ENCODE results near the gene CDK18.

Gene CDK18

DNA sequence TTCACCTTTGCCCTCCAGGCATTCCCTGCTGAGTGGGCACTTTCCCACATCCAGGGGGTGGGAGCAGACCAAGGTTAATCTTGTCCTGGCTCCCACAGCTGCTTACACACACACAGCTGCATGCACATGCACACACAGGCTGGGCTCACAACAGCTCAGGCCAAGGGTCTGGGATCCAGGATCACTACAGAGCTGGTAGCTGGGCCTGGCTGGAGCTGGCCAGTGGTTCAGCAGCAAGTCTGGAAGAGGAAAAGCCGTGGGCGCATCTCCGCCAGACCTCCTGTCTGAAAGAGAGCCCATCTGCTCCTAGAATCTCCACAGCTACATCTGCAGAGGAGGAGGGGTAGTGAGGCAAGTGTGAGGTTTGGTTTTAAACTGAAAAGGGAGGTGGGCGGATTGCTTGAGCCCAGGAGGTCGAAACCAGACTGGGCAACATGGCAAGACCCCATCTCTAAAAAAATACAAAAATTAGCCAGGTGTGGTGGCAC is 3.8 kb downstream of the CDK18 start:
- Histone ChIP-seq H3K36me3 (ENCODE audit: control insufficient read depth in 2 of 2, insufficient read depth in 1 of 2, low read length in 2 of 2) (no peaks in the 10 kb centered on the region), H3K9me3 (ENCODE audit: control insufficient read depth, insufficient read depth, low read depth, low read length) (no peaks in the 10 kb centered on the region), H3K27ac (ENCODE audit: extremely low read depth, low read depth, low read length) (no peak overlapping the region), H3K4me3 (ENCODE audit: low read depth, low read length) (no peak overlapping the region), H3K4me1 (ENCODE audit: control insufficient read depth, insufficient read depth, low read length) (peaks cover 6% of the 10 kb centered on the region)
- no peak for TF ChIP-seq ZNF837 (tag by site-specific recombination; IDR thresholded peaks at IDR 0.05)
- no peak for TF ChIP-seq ZNF768 (tag by site-specific recombination; IDR thresholded peaks at IDR 0.05)
- peak; percentile 90 for TF ChIP-seq ZNF121 (tag by site-specific recombination; IDR thresholded peaks at IDR 0.05)
- TF ChIP-seq ZSCAN23 (tag by site-specific recombination; IDR thresholded peaks at IDR 0.05): no peak
- TF ChIP-seq ZBTB21 (tag by site-specific recombination; IDR thresholded peaks at IDR 0.05): no peak
- TF ChIP-seq EGR2 (tag by site-specific recombination; IDR thresholded peaks at IDR 0.05; ENCODE audit: low read depth): peak; percentile 71
- TF ChIP-seq, protein P1, sequence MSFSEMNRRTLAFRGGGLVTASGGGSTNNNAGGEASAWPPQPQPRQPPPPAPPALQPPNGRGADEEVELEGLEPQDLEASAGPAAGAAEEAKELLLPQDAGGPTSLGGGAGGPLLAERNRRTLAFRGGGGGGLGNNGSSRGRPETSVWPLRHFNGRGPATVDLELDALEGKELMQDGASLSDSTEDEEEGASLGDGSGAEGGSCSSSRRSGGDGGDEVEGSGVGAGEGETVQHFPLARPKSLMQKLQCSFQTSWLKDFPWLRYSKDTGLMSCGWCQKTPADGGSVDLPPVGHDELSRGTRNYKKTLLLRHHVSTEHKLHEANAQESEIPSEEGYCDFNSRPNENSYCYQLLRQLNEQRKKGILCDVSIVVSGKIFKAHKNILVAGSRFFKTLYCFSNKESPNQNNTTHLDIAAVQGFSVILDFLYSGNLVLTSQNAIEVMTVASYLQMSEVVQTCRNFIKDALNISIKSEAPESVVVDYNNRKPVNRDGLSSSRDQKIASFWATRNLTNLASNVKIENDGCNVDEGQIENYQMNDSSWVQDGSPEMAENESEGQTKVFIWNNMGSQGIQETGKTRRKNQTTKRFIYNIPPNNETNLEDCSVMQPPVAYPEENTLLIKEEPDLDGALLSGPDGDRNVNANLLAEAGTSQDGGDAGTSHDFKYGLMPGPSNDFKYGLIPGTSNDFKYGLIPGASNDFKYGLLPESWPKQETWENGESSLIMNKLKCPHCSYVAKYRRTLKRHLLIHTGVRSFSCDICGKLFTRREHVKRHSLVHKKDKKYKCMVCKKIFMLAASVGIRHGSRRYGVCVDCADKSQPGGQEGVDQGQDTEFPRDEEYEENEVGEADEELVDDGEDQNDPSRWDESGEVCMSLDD (tag by site-specific recombination; IDR thresholded peaks at IDR 0.05): no peak
- peak; percentile 36 for TF ChIP-seq ZFHX2 (tag by site-specific recombination; conservative IDR thresholded peaks at IDR 0.05)
- POLR2A ChIA-PET: no interaction called here
- CTCF ChIA-PET: interaction anchor here (0.6 to 6.4 kb wide), 5 partner anchors 16 to 367 kb away, joined by 3 to 43 read pairs (median 3); no protein-coding TSS in a partner anchor

DNA sequence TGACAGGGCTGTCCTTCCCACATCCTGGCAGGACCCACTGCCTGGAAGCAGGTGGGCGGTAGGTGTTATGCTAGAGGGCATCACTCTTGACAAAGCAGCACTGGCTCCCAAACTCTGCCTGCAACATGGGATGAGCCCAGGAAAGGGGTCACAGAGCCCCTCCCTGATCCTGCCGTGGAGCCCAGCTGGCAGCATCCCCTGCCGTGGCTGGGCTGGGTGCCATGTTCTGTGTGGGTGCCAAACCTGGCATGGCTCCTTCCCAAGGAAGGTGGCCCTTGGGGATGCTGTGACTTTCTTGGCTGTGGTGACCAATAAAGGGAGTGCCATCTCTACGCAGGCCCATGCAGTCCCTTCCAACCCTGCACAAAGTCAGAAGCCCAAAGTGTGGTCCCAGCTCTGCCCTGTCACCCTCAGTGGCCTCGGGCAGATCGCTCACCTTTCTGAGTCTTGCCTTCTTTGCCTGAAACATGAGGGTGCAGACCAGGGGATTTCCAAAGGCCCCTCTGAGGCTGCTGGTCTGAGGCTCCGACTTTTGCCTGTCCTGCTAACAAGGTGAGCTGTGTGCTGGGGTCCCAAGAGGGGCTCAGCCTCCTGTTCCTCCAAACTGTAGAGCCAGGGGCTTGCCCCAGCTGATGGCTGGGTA is 6.0 kb downstream of the CDK18 start:
- ChIA-PET CTCF (interaction anchor here (6.4 kb wide), 1 partner anchor 13 kb away, joined by 43 read pairs; no protein-coding TSS in a partner anchor), POLR2A (no interaction called here)
- TF ChIP-seq ZFHX2 (tag by site-specific recombination; conservative IDR thresholded peaks at IDR 0.05): peak; percentile 41; the same call in 1 of the 2 replicates
- no peak for TF ChIP-seq ZNF521 (tag by site-specific recombination; IDR thresholded peaks at IDR 0.05)

DNA sequence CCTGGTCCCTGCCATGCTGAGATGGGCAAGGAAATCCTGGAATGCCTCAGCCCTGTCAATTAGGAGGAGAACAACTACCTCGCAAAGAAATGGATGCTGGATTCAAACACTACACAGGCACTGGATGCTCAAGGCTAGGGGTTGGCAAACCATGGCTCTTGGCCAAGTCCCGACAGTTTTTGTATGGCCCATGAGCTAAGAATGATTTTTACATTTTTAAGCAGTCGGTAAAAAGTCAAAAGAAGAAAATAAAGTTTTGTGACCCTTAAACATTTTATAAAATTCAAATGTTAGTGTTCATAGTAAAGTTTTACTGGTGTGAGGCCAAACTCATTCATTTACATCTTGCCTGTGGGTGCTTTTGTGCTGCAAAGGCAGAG is 6.5 kb downstream of the CDK18 start:
- no peaks in the 10 kb centered on the region for H3K36me3 ChIP-seq (ENCODE audit: control insufficient read depth in 2 of 2, insufficient read depth in 1 of 2, low read length in 2 of 2)
- H3K27ac ChIP-seq (ENCODE audit: extremely low read depth, low read depth, low read length): no peak overlapping the region
- H3K4me3 ChIP-seq (ENCODE audit: low read depth, low read length): no peak overlapping the region
- ChIA-PET CTCF (interaction anchor here (2.3 to 6.4 kb wide), 2 partner anchors 13 to 22 kb away, joined by 15 to 43 read pairs; no protein-coding TSS in a partner anchor), POLR2A (no interaction called here)
- H3K4me1 ChIP-seq (ENCODE audit: control insufficient read depth, insufficient read depth, low read length): no peaks in the 10 kb centered on the region
- H3K9me3 ChIP-seq (ENCODE audit: control insufficient read depth, insufficient read depth, low read depth, low read length): no peaks in the 10 kb centered on the region
- no peak for TF ChIP-seq BCL11A (tag by site-specific recombination; IDR thresholded peaks at IDR 0.05; ENCODE audit: low read depth)
- TF ChIP-seq, protein P2, sequence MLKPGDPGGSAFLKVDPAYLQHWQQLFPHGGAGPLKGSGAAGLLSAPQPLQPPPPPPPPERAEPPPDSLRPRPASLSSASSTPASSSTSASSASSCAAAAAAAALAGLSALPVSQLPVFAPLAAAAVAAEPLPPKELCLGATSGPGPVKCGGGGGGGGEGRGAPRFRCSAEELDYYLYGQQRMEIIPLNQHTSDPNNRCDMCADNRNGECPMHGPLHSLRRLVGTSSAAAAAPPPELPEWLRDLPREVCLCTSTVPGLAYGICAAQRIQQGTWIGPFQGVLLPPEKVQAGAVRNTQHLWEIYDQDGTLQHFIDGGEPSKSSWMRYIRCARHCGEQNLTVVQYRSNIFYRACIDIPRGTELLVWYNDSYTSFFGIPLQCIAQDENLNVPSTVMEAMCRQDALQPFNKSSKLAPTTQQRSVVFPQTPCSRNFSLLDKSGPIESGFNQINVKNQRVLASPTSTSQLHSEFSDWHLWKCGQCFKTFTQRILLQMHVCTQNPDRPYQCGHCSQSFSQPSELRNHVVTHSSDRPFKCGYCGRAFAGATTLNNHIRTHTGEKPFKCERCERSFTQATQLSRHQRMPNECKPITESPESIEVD (tag by site-specific recombination; IDR thresholded peaks at IDR 0.05): 0 out of 2 replicates have a peak, but pooled peaks have one; percentile 38

More for the DNA sequence above, 6.0 kb downstream of the CDK18 start:
- no peaks in the 10 kb centered on the region for H3K36me3 ChIP-seq (ENCODE audit: control insufficient read depth in 2 of 2, insufficient read depth in 1 of 2, low read length in 2 of 2)
- H3K9me3 ChIP-seq (ENCODE audit: control insufficient read depth, insufficient read depth, low read depth, low read length): no peaks in the 10 kb centered on the region
- no peaks in the 10 kb centered on the region for H3K4me1 ChIP-seq (ENCODE audit: control insufficient read depth, insufficient read depth, low read length)
- H3K27ac ChIP-seq (ENCODE audit: extremely low read depth, low read depth, low read length): no peak overlapping the region
- H3K4me3 ChIP-seq (ENCODE audit: low read depth, low read length): no peak overlapping the region

Measured in HEK293 (cell line).